ENCODE measurements around the gene ANO8. TPM values are rescaled to one million over a fixed set of nuclear protein-coding genes. Genes with fewer than 3 reads are reported as not detected.

The ANO8 gene
- total and polyA plus RNA-seq, 2 of the 8 experiments (the other 6 are each of a cell fraction or from before 2014, with no cell fraction given), result 9.5 to 20.7 TPM

- Histone ChIP-seq H3K9me3 (ENCODE audit: insufficient read depth in 2 of 2, low read depth in 1 of 2, low read length in 1 of 2) (no peaks in the 10 kb centered on the region), H3K4ac (replicated peaks; ENCODE audit: insufficient read length, low read depth, low read length) (no peak overlapping the region), H4K20me1 (replicated peaks in 1 of 2; ENCODE audit: control insufficient read depth in 1 of 2, insufficient read depth in 2 of 2, low read length in 2 of 2) (peaks cover 0 to 14% of the 10 kb centered on the region in 2 experiments), H2AFZ (ENCODE audit: low read length) (no peak overlapping the region), H2BK120ac (replicated peaks; ENCODE audit: low read depth, low read length) (no peak overlapping the region), H3K79me1 (ENCODE audit: low read depth, low read length) (0 out of 2 replicates have a peak, but pooled peaks cover 2% of the 10 kb centered on the region), H3K23me2 (ENCODE audit: low read depth, low read length) (peaks cover 15% of the 10 kb centered on the region), H3K27me3 (replicated peaks in 1 of 4; ENCODE audit: control insufficient read depth in 3 of 4, extremely low read depth in 1 of 4, insufficient read depth in 3 of 4, low read length in 3 of 4) (no peaks in the 10 kb centered on the region; a peak in 1 of 7 replicates), H2BK20ac (ENCODE audit: low read length) (no peak overlapping the region), H3K4me1 (replicated peaks in 1 of 4; ENCODE audit: control insufficient read depth in 3 of 4, insufficient read depth in 4 of 4, low read length in 3 of 4) (peaks cover 0 to 34% (median 24%) of the 10 kb centered on the region in 4 experiments; a peak in 6 of 7 replicates), H2AK5ac (ENCODE audit: low read depth, low read length) (no peak overlapping the region), H2BK12ac (ENCODE audit: low read depth, low read length) (no peak overlapping the region), H3K9ac (replicated peaks in 1 of 4; ENCODE audit: extremely low read depth in 1 of 4, low read depth in 3 of 4, low read length in 3 of 4) (no peak overlapping the region), H3K4me3 (ENCODE audit: extremely low read depth in 1 of 4, insufficient read depth in 2 of 4, low read depth in 3 of 4, low read length in 4 of 4) (no peak overlapping the region), H4K5ac (ENCODE audit: insufficient read length, low read depth, low read length) (no peak overlapping the region), H3K23ac (ENCODE audit: insufficient read length) (no peak overlapping the region), H3K18ac (ENCODE audit: extremely low read depth, low read length) (no peak overlapping the region), H3K36me3 (ENCODE audit: control insufficient read depth in 2 of 4, insufficient read depth in 4 of 4, low read length in 3 of 4) (peaks cover 0 to 3% (median 0%) of the 10 kb centered on the region in 4 experiments; a peak in 2 of 8 replicates), H3K27ac (ENCODE audit: low read depth, low read length) (no peak overlapping the region), H3K4me2 (ENCODE audit: insufficient read depth in 1 of 2, low read depth in 2 of 2, low read length in 2 of 2) (no peak overlapping the region), H3K79me2 (ENCODE audit: control insufficient read depth in 1 of 2, insufficient read depth in 2 of 2, low read length in 2 of 2) (no peaks in the 10 kb centered on the region), H2BK5ac (ENCODE audit: low read depth, low read length) (no peak overlapping the region), H2BK15ac (ENCODE audit: low read length) (no peak overlapping the region), H3K56ac (replicated peaks; ENCODE audit: insufficient read length, low read depth, low read length) (no peak overlapping the region), H4K91ac (replicated peaks; ENCODE audit: insufficient read length, low read length) (no peak overlapping the region), H4K8ac (ENCODE audit: extremely low read depth, insufficient read depth, low read length) (peak overlapping the region; percentile 46; the same call in 1 of the 2 replicates), H3K14ac (ENCODE audit: insufficient read length) (no peak overlapping the region)
- POLR2A ChIA-PET (ENCODE audit: partially characterized antibody), result interaction anchor here (2.1 to 17.1 kb wide), 3 partner anchors 8 to 20 kb away, joined by 4 to 329 read pairs (median 100); partner anchors contain the start of genes ABHD8, ANO8, DDA1 and GTPBP3
- DNase-seq (ENCODE audit: low read depth in 1 of 2, low spot score in 2 of 2) (no peak), FAIRE-seq (no peak)
- CTCF ChIA-PET (ENCODE audit: partially characterized antibody), result interaction anchor here (0.9 to 2.3 kb wide), 7 partner anchors 10 to 278 kb away, joined by 3 to 6 read pairs (median 3); partner anchors contain the start of gene MRPL34
- TF ChIP-seq POLR2A (IDR thresholded peaks at IDR 0.05; ENCODE audit: control extremely low read depth in 1 of 2, low read depth in 2 of 2, low read length in 2 of 2) (0 out of 3 replicates have a peak, but pooled peaks of 1 of the 2 experiments have one; percentile 21), POU5F1 (IDR thresholded peaks at IDR 0.05; ENCODE audit: low read depth, low read length) (no peak)
- 92% methylated on average over 21 of the region's 24 CpGs; no CpG with 5 or more reads in 1 of the 2 experiments for WGBS, 2 experiments (ENCODE audit: extremely low coverage in 1 of 2, insufficient coverage in 1 of 2, insufficient read length in 1 of 2, insufficient replicate concordance in 2 of 2, low coverage in 1 of 2, low lambda C conversion rate in 2 of 2, missing lambda C conversion rate in 1 of 2)
Measured at GRCh38 chr19:17330262-17331044, 4.2 kb downstream of the ANO8 start.

Data from H1 (cell line).